GM12892 (cell line): ENCODE results near the gene MMP14.

Source experiments
- DNase-seq: peaks from one replicate; pipeline ENCODE4 v3.0.0; 2011; ENCODE audit not compliant: insufficient read length
- FAIRE-seq: peaks from 2 replicates; lab custom pipeline; 2011; peaks lifted over from hg19 to GRCh38; lab: Jason Lieb, UNC
- POLR2A ChIP-seq: IDR thresholded peaks from 2 replicates; pipeline ENCODE4 v1.6.1; 2011; ENCODE audit warnings: low read depth, low read length, control low read depth
- POLR2AphosphoS5 ChIP-seq: IDR thresholded peaks from 2 replicates; pipeline ENCODE4 v1.6.1; 2011; ENCODE audit warnings: low read depth, low read length, control low read depth
- TAF1 ChIP-seq: IDR thresholded peaks from 2 replicates; pipeline ENCODE4 v1.6.1; 2011; ENCODE audit warnings: low read depth, mild to moderate bottlenecking, control low read depth, low read length, borderline replicate concordance

The MMP14 gene

DNA sequence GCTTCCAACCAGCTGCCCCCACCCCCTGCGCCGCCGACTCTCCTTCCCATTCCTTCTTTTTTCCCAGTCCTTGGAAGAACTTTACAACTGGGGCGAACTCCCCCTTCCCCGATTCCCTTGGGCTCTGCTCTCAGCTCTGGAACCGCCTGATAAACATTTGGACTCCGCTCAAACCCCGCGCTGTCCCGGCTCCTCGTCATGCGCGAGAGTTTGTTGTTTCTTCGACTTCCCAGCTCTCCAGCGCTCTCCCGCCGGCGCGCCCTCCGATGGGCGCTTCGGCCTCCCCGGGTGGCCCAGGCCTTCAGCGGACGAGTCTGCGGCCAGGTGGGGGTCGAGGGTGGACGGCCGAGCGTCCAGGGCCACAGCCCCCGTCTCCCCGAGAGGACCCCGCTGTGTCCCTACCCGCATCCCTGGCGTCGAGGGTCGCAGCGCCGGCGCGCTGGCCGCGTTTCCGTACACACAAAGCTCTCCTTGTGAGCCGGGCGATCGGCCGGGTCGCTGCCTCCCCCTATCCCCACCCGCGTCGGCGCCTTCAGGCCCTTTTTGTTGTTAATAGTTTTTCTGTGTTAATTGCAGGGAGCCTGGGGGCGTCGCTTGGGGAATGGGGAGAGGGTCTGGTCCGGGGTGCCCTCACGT is 847 bp downstream of the MMP14 start:
- TF ChIP-seq POLR2AphosphoS5 (no peak), TAF1 (no peak), POLR2A (no peak)
- DNase-seq, result no peak
- no peak for FAIRE-seq

DNA sequence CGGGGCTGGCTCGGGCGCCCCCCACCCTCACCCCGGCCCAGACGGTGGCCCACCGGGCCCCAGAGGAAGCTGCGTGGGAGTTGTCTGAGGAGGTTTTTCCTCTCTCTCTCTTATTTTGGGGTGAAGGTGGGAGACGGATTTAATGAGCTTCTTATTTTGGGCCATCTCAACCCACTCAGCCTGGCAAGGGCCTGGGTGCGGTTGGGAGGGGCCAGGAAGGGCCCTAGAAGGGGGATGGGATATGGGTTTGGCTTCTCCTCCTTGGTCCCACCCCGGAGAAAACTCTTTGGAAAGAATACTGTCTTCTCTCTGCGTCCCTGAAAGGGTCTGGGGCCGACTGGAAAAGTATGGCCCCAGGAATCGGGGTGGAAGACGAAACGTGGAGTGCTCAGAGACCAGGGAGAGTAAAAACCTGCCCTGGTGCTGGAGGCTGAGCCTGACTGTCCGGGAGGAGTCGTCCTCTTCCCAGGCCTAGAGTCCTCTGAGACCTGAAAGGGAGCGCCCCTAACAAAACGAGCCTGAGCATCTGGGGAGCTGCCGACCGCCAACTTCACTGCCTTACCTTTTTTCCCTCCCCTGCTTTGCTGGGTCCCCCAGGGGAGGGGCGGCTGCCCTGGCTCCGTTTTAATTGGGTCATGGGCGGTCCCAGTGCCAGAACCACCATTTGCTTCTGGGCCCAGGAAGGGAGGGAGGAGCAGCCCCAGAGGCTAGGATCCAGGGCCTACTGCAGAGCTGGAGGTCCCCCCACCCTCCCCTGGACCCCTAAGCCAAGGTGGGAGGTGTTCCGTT is 1.6 kb downstream of the MMP14 start:
- DNase-seq (no peak), FAIRE-seq (no peak)
- TF ChIP-seq POLR2A (no peak), POLR2AphosphoS5 (no peak), TAF1 (no peak)

DNA sequence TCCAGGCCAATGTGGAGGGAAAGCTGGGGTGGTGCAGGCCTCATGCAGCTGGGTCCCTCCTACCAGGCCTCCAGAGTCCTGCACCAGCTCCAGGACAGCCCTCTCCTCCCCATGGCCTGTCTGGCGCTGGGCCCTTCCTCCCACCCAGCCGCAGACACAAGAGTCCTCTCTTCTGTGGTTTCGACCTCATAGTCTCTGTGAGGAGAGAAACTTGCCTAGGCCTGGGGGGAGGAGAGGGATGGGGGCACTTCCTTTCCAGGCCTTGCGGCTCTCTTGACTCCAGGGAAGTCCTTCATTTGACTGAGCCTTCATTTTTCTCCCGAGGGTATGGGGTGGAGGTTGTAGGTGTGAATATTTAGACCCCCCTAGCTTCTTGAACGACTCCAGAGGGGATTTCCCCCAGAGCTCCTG is 2.3 kb downstream of the MMP14 start:
- TF ChIP-seq TAF1, result no peak
- TF ChIP-seq POLR2AphosphoS5, result no peak
- no peak for TF ChIP-seq POLR2A
- FAIRE-seq (no peak), DNase-seq (no peak)

DNA sequence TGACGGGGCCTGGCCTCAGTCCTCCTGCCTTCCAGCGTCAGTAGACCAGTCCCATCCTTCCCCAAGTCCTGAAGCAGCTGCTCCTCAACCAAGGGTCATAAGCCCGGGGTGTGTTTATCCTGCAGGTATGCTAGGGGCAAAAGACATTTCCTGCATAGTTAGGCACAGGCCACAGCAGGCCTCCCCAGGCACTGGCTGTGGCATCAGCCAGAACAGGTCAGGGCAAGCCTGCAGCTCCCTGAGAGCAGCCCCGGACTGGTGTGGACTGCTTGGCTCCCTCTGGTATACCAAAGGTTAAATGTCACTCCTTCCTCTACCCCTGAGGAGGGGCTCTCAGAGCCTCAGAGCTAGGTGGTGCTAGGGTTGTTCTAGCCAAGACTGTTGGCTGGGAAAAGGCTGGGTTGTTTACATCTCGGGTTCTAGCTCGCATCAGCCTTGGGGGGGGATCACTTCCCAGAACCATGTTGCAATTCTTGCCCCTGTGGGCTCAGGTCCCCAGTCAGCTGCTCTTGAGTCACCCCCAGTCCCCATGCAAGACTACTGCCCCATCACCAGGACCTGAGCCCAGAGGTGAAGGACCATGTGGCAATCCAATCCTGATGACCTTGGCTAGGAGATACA is 2.9 kb downstream of the MMP14 start:
- DNase-seq (no peak), FAIRE-seq (peak; percentile 68)
- TF ChIP-seq TAF1 (no peak), POLR2A (no peak), POLR2AphosphoS5 (no peak)

DNA sequence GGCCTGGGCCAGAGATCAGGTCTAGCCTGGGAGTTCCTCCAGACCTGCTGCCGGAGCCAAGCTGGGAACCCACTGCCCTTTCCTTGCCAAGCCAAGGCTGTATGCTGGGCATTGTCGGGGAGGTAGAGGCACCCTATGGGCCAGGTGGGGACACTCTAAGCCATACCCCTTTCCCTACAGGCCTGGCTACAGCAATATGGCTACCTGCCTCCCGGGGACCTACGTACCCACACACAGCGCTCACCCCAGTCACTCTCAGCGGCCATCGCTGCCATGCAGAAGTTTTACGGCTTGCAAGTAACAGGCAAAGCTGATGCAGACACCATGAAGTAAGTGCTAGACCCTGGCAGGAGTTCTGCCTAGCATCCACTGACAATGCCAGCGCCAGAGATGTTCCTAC is 4.9 kb downstream of the MMP14 start:
- no peak for FAIRE-seq

DNA sequence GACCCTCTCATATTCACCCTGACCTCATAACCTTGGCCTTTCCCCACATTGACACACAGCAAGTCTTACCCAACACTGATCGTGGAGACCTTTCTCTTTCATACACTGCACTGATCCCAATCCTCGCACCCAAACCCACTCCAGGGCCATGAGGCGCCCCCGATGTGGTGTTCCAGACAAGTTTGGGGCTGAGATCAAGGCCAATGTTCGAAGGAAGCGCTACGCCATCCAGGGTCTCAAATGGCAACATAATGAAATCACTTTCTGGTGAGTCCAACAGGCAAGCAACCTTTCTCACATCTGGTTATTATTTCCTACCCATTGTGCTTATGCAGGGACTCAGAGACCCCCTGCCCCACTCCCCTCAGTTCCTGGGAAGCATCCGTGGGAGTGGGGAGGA is 5.4 kb downstream of the MMP14 start:
- DNase-seq, result no peak
- no peak for FAIRE-seq
- no peak for TF ChIP-seq POLR2AphosphoS5
- TF ChIP-seq TAF1, result no peak
- TF ChIP-seq POLR2A, result no peak

More for the DNA sequence above, 4.9 kb downstream of the MMP14 start:
- DNase-seq, result no peak
- TF ChIP-seq POLR2AphosphoS5 (no peak), POLR2A (no peak), TAF1 (no peak)

DNA sequence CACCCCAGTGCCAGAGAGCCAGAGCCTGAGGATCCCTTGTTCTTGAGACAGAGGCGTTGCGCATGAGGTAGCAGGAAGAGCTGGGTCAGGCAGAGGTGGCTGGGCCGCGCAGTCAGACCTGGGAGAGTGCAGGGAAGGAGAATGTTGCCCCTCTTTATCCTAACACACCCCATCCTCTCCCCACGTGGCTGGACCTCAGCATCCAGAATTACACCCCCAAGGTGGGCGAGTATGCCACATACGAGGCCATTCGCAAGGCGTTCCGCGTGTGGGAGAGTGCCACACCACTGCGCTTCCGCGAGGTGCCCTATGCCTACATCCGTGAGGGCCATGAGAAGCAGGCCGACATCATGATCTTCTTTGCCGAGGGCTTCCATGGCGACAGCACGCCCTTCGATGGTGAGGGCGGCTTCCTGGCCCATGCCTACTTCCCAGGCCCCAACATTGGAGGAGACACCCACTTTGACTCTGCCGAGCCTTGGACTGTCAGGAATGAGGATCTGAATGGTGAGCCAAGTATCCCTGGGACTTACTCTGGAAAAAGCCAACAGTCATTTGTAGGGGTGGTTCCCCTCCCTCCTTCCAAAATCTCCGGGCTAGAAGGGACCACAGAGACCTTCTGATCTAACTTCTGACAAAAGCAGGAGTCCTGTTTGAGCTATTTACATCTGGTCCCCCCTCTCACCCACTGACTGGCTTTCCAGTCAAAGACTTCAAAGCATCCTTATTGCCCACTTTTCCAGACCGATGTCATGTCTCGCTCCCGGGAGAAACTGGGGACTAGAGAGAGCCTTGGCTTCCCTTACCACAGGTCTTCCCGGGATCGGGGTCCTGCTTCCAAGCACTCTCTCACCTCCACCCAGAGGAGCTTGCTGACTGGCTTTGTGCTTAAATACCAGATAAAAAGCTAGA is 6.1 kb downstream of the MMP14 start:
- TF ChIP-seq POLR2AphosphoS5 (no peak), POLR2A (no peak), TAF1 (no peak)
- FAIRE-seq, result no peak
- DNase-seq, result no peak

DNA sequence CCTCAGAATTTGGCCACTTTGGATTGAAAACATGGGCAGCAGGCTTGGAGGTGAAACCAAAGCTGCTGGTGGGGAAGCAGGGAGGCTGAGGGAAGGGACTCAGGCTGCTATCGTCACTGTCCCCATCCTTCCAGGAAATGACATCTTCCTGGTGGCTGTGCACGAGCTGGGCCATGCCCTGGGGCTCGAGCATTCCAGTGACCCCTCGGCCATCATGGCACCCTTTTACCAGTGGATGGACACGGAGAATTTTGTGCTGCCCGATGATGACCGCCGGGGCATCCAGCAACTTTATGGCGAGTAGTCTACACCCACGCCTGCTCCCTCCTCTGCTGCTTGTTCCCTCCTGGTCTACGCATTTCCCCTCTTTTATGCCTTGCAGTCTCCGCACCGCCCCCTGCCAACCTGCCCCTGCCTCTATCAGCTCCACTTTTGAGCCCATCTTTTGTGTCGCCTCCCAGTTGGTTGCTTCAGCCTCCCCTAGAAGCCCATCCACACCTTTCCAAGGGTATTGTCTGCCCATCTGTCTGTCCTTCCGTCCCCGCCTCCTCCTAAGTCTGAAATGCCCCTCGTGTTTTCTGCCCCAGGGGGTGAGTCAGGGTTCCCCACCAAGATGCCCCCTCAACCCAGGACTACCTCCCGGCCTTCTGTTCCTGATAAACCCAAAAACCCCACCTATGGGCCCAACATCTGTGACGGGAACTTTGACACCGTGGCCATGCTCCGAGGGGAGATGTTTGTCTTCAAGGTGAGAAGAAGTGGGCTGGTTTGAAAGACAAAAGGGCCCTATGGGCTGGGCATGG is 6.9 kb downstream of the MMP14 start:
- no peak for FAIRE-seq
- no peak for DNase-seq
- no peak for TF ChIP-seq POLR2A
- no peak for TF ChIP-seq TAF1
- TF ChIP-seq POLR2AphosphoS5, result no peak

DNA sequence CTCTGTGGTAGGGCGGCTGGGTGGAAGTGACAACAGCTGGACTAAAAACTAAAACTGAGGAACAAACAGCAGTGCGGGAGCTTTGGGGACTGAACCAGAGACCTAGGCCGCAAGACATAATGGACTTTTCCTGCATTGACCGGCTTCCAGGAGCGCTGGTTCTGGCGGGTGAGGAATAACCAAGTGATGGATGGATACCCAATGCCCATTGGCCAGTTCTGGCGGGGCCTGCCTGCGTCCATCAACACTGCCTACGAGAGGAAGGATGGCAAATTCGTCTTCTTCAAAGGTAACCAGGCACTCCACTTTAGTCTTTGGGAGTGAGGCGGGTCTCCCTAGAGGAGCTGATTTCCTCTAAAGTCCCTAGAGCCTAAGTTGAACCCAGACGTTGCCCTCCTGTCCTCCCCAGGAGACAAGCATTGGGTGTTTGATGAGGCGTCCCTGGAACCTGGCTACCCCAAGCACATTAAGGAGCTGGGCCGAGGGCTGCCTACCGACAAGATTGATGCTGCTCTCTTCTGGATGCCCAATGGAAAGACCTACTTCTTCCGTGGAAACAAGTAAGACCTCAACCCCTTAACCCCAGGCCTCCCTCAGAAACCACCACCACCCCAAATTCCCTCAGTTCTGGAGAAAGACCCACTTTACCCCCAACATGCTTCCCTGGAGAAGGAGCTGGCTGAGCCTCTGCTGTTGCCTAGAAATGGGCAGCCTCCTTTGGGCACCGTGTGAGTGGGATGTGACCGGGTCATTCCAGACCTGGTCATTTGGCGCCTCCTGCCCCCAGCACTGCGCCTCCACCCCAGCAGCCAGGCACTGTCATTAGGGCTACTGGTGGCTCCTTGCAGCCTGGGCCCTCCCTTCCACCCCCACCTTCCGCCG is 8.1 kb downstream of the MMP14 start:
- no peak for FAIRE-seq
- no peak for DNase-seq
- no peak for TF ChIP-seq TAF1
- TF ChIP-seq POLR2A, result no peak
- no peak for TF ChIP-seq POLR2AphosphoS5
